OCI-LY3 (cell line): ENCODE measurements around the gene PES1.

Experiments
- H2AFZ ChIP-seq: fragments of 200-600, 300-600 bp; shearing (Covaris generic); 2 replicates; pipeline ENCODE4 v1.6.0; 2014; ENCODE audit warnings: antibody characterized with exemption, low read depth, low read length
- H3K27ac ChIP-seq: fragments of 200-600, 300-600 bp; sonication (generic); 2 replicates; pipeline ENCODE4 v1.5.1; 2014; ENCODE audit warnings: mild to moderate bottlenecking, low read length, moderate library complexity, mixed read lengths
- H3K27me3 ChIP-seq: fragments of 200-600, 300-600 bp; sonication (generic); 2 replicates; pipeline ENCODE4 v1.6.1; 2014; ENCODE audit warnings: low read depth, low read length, mixed read lengths
- H3K36me3 ChIP-seq: fragments of 200-600, 300-600 bp; sonication (generic); replicated peaks from 2 replicates; pipeline ENCODE3; 2014; ENCODE audit warnings: low read depth, low read length, mixed read lengths
- H3K4me1 ChIP-seq: fragments of 300-600, 200-600 bp; sonication (generic); 2 replicates; pipeline ENCODE4 v1.6.1; 2014; ENCODE audit warnings: low read length, mixed read lengths
- H3K4me2 ChIP-seq: fragments of 200-600, 300-600 bp; sonication (generic); 2 replicates; pipeline ENCODE4 v1.6.1; 2014; ENCODE audit warnings: low read length, mixed read lengths
- H3K4me3 ChIP-seq: fragments of 300-600, 200-600 bp; sonication (generic); 2 replicates; pipeline ENCODE4 v1.5.1; 2014; ENCODE audit warnings: antibody characterized with exemption, mild to moderate bottlenecking, low read length, moderate library complexity
- H3K79me2 ChIP-seq: fragments of 300-600, 200-600 bp; shearing (Covaris generic); 2 replicates; pipeline ENCODE4 v1.6.1; 2014; ENCODE audit warnings: mild to moderate bottlenecking, low read length, mixed read lengths
- H3K9ac ChIP-seq: fragments of 300-600, 200-600 bp; shearing (Covaris generic); 2 replicates; pipeline ENCODE4 v1.6.0; 2014; ENCODE audit warnings: mild to moderate bottlenecking, low read length, moderate library complexity
- H3K9me3 ChIP-seq: fragments of 200-600, 300-600 bp; shearing (Covaris generic); 2 replicates; pipeline ENCODE4 v1.6.1; 2014; ENCODE audit warnings: low read length, mixed read lengths; ENCODE audit not compliant: insufficient read depth
- H4K20me1 ChIP-seq: fragments of 200-600, 300-600 bp; sonication (generic); 2 replicates; pipeline ENCODE4 v1.6.1; 2016; ENCODE audit warnings: low read length, mixed read lengths; ENCODE audit not compliant: insufficient read depth
- EZH2phosphoT487 ChIP-seq: fragments of 200-600 bp; shearing (Covaris generic); IDR thresholded peaks from 2 replicates; pipeline ENCODE4 v1.6.1; 2018; ENCODE audit warnings: antibody characterized with exemption, mixed run types, low read depth
- TF ChIP-seq, protein P1 (sequence below): fragments of 200-600, 300-600 bp; sonication (generic); IDR thresholded peaks from 2 replicates; pipeline ENCODE4 v1.5.1; 2014; ENCODE audit warnings: antibody characterized with exemption, low read length, low read depth

Gene PES1

DNA sequence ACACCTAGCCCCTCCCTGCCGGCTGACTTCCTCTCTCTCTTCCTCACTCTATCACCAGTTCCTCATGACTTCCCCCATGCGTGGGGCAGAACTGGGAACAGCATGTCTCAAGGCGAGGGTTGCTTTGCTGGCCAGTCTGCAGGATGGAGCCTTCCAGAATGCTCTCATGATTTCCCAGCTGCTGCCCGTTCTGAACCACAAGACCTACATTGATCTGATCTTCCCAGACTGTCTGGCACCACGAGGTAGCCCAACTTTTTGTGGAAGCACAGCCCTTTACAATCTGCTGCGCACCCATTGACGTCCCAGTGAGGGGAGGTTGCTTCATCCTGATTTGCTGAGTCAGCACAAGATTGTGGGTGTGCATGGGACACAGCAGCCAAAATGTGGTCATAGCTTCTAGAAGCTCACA is 23.8 kb upstream of the PES1 start:
- H3K36me3 ChIP-seq, result no peaks in the 10 kb centered on the region
- no peaks in the 10 kb centered on the region for H4K20me1 ChIP-seq
- no peak overlapping the region for H2AFZ ChIP-seq
- H3K4me2 ChIP-seq, result no peak overlapping the region
- no peak overlapping the region for H3K4me3 ChIP-seq
- H3K9me3 ChIP-seq, result no peaks in the 10 kb centered on the region
- H3K9ac ChIP-seq, result no peak overlapping the region
- no peaks in the 10 kb centered on the region for H3K79me2 ChIP-seq
- H3K27ac ChIP-seq, result no peak overlapping the region
- H3K27me3 ChIP-seq, result no peaks in the 10 kb centered on the region
- TF ChIP-seq, protein P1, sequence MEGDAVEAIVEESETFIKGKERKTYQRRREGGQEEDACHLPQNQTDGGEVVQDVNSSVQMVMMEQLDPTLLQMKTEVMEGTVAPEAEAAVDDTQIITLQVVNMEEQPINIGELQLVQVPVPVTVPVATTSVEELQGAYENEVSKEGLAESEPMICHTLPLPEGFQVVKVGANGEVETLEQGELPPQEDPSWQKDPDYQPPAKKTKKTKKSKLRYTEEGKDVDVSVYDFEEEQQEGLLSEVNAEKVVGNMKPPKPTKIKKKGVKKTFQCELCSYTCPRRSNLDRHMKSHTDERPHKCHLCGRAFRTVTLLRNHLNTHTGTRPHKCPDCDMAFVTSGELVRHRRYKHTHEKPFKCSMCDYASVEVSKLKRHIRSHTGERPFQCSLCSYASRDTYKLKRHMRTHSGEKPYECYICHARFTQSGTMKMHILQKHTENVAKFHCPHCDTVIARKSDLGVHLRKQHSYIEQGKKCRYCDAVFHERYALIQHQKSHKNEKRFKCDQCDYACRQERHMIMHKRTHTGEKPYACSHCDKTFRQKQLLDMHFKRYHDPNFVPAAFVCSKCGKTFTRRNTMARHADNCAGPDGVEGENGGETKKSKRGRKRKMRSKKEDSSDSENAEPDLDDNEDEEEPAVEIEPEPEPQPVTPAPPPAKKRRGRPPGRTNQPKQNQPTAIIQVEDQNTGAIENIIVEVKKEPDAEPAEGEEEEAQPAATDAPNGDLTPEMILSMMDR, result no peak
- TF ChIP-seq EZH2phosphoT487, result no peak
- H3K4me1 ChIP-seq, result peaks cover 5% of the 10 kb centered on the region

DNA sequence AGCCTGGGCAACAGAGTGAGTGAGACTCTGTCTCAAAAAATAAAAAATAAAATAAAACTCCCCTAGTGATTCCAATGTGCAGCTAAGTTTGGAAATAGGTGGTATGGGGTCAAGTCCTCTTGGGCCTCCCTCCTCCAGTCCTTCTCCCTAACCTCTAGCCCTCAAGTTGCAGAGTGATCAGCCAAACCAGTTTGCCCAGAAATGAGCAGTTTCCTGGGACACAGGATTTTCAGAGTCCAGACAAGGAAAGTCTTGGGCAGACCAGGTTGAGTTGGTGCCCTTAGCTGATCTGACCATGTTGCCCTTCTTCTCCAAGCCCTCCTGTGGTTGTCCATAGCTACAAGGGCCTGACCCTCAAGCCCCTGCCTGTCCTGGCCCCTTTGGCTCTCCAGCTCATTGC is 23.2 kb upstream of the PES1 start:
- Histone ChIP-seq H3K27ac (no peak overlapping the region), H3K9ac (no peak overlapping the region), H4K20me1 (no peaks in the 10 kb centered on the region), H3K27me3 (no peaks in the 10 kb centered on the region), H3K9me3 (no peaks in the 10 kb centered on the region), H3K4me3 (no peak overlapping the region), H3K4me1 (peaks cover 11% of the 10 kb centered on the region), H3K36me3 (no peaks in the 10 kb centered on the region), H3K79me2 (no peaks in the 10 kb centered on the region), H3K4me2 (no peak overlapping the region), H2AFZ (no peak overlapping the region)
- TF ChIP-seq, protein P1, result no peak
- TF ChIP-seq EZH2phosphoT487, result no peak

DNA sequence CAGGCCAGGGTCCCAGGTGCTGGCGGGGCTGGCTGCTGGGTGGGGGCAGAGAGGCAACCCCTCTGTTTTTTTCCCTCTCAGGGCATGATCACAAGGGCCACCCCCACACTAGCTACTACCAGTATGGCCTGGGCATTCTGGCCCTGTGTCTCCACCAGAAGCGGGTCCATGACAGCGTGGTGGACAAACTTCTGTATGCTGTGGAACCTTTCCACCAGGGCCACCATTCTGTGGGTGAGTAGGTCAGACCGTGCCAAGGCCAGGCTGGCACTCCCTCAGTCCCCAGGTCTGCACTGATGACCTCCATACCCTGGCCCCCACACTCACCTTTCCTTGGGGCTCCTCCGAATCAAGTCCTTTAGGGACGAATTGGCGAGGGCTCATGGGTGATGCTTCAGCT is 22.6 kb upstream of the PES1 start:
- Histone ChIP-seq H3K4me2 (no peak overlapping the region), H3K36me3 (no peaks in the 10 kb centered on the region), H4K20me1 (no peaks in the 10 kb centered on the region), H3K27me3 (no peaks in the 10 kb centered on the region), H2AFZ (no peak overlapping the region), H3K9me3 (no peaks in the 10 kb centered on the region), H3K9ac (no peak overlapping the region), H3K27ac (no peak overlapping the region), H3K4me1 (peaks cover 18% of the 10 kb centered on the region), H3K4me3 (no peak overlapping the region), H3K79me2 (no peaks in the 10 kb centered on the region)
- TF ChIP-seq, protein P1, result no peak
- no peak for TF ChIP-seq EZH2phosphoT487

DNA sequence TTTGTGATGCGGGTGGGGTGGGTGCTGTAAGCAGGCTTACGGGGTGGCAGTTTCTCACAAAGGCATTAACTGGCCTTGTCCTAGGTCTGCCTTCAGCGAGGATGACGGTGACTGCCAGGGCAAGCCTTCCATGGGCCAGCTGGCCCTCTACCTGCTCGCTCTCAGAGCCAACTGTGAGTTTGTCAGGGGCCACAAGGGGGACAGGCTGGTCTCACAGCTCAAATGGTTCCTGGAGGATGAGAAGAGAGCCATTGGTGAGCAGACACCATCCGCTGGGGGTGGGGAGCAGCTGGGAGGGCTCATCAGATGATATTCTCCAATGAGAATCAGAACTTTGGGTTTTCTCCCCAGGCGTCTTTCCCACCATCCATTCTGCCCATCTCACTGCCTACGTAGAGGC is 21.1 kb upstream of the PES1 start:
- Histone ChIP-seq H3K9me3 (no peaks in the 10 kb centered on the region), H3K79me2 (no peaks in the 10 kb centered on the region), H3K9ac (no peak overlapping the region), H3K4me1 (peaks cover 32% of the 10 kb centered on the region), H4K20me1 (no peaks in the 10 kb centered on the region), H3K36me3 (no peaks in the 10 kb centered on the region), H3K4me2 (no peak overlapping the region), H3K4me3 (no peak overlapping the region), H2AFZ (no peak overlapping the region), H3K27me3 (no peaks in the 10 kb centered on the region), H3K27ac (no peak overlapping the region)
- no peak for TF ChIP-seq EZH2phosphoT487
- TF ChIP-seq, protein P1, result no peak
